Daoy (cell line): Measurements from ENCODE around the gene TARS1. TPM values are rescaled to one million over a fixed set of nuclear protein-coding genes. Genes with fewer than 3 reads are reported as not detected.

Source experiments
- DNase-seq: peaks from one replicate; pipeline ENCODE4 v3.0.0-alpha.2; 2015; ENCODE audit warnings: low read depth
- total RNA-seq: library from RNA; depleted of rRNA; stranded (reverse); fragments of >200 nt; shearing (Covaris generic); gene quantifications from 2 replicates; pipeline ENCODE4 v1.2.3, GENCODE V29; 2014

Gene TARS1
- total RNA-seq, 1 experiment from 2014 or later = 308 TPM

- DNase-seq = no peak
Measured at GRCh38 chr5:33439905-33440481, 772 bp upstream of the TARS1 start.

DNA sequence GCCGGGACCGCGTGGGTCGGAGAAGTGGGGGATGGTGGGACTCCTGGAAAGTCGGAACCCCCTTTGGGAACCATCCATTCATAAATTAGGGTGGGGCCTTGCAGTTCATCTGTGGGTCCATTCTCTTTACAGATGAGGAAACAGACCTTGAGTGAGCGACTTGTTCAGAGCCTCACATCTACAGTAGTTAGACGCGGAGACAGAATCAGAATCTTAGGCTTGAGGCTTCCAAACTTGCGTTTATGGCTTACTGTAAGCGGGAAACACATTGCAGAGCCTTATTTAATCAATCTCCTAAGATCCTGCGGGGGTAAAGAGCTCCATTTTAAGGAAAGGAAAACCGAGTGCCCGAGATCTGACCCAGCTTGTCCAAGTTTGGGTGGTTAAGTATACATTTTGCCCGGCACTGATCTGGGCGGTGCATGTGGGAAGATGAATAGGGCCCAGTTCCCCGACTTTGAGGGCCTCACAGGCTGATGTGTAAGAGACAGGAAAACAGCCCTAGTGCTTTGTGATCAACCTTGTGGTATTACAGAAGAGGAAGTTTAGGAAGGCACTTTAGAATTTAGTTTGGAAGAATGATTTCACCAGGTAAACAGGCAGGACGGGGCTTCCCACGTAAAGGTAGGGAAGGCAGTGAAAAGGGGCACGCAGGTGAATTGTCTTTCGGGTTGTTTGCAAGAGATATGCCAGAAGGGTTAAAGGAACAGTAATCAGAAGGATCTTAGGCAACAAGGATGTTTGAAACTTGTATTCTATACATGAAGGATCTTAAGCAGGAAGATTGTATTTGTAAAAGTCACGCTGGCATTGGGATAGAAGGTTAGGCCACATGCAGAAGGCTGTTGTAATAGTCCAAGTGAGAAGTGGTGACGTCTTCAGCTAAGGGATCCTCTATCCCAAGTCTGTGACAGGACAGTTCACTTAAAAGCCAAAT is 744 bp downstream of the TARS1 start:
- DNase-seq = peak; percentile 32

- DNase-seq = no peak
Measured at GRCh38 chr5:33444542-33444941, 3.8 kb downstream of the TARS1 start.

DNA sequence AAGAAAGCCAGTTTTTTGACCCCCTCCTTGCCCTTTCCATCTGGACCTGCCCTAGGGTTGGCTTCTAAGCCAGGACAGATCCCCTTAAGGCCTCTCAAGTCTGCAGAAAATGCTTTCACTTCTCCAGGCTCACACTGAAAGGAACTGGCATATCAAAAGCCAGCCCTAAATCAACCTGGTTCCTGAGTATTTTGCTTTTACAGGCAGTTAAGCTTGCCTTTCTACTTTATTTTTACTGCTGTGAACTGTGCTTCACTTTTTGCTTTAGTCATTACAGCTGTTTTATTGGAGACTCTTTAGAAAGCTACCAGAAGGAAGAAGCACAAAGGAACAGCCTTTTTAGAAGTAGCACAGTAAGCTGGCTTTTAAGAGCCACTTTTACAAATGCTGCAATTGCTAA is 5.0 kb downstream of the TARS1 start:
- DNase-seq = no peak

GRCh38 chr5:33448118-33448517 is 7.4 kb downstream of the TARS1 start:
- DNase-seq = no peak

- no peak for DNase-seq
Measured at GRCh38 chr5:33457126-33457525, 16.4 kb downstream of the TARS1 start.

- no peak for DNase-seq
Measured at GRCh38 chr5:33457817-33458216, 17.1 kb downstream of the TARS1 start.

DNA sequence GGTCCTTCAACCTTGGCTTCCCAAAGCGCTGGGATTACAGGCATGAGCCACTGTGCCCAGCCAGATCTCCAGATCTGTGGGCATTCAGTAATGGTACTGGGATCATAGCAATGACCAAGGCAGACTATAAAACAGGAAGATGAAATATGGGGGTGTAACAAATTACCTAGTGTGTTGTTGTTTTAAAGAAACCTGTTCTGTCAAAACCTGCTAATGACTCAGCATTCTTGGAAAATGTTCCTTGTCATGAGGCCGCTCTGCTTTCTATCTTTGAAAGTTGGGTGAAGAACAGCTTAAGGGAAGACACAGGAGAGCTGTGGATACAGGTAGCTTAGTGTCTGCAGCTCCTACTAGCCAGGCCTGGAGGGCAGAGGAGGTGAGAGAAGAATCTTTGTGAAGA is 19.4 kb downstream of the TARS1 start:
- DNase-seq = no peak

DNA sequence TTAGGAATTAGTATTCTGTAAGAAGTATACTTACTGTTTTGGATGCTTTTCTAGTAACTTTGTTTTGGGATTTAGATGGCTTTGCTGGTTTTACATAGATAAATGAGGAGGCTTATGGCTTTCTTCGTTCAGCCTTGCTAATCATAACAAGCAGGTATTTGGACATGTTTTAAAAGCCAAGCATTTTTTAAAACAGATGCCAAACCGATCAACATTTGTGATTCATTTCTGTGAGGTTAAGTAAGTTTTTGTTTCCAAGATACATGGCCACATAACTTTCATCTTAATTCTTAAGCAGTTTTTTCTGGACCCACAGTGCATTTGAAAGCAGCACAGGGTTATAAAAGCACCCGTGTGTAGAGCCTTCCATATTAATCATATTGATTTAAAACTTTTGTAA is 21.7 kb downstream of the TARS1 start:
- no peak for DNase-seq

GRCh38 chr5:33465120-33465519 is 24.4 kb downstream of the TARS1 start:
- DNase-seq = no peak

GRCh38 chr5:33468775-33469435 is 28.1 kb downstream of the TARS1 start:
- no peak for DNase-seq

GRCh38 chr5:33470544-33470943 is 29.8 kb downstream of the TARS1 start:
- DNase-seq = peak; percentile 24

DNA sequence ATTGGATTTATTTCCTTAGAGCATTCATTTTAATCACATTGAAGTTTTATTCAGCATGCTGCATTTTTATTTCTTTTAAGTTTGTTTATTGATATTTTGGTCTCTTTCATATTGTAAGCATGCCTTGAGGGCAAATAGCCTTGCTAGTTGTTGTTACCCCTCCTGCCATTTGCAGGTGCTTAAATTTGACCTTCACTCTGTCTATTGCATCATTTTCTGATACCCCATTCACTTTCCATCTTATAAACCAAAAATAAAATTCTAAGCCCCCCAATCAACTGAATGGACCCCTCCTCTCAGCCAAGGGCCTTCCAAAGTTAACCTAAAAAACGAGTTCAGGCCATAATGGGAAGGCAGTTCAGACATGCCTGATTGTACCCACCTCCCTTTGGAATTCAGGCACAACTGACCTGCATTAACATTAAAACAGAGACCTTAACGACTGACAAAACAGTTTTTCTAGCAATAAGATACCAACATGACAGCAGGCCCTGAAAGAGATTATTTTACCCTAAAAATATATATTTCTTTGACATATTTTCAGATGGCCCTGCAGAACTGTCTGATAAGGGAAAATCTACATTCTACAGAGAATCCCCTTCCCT is 32.1 kb downstream of the TARS1 start:
- DNase-seq = no peak

GRCh38 chr5:33474004-33474403 is 33.2 kb downstream of the TARS1 start:
- DNase-seq = no peak

DNA sequence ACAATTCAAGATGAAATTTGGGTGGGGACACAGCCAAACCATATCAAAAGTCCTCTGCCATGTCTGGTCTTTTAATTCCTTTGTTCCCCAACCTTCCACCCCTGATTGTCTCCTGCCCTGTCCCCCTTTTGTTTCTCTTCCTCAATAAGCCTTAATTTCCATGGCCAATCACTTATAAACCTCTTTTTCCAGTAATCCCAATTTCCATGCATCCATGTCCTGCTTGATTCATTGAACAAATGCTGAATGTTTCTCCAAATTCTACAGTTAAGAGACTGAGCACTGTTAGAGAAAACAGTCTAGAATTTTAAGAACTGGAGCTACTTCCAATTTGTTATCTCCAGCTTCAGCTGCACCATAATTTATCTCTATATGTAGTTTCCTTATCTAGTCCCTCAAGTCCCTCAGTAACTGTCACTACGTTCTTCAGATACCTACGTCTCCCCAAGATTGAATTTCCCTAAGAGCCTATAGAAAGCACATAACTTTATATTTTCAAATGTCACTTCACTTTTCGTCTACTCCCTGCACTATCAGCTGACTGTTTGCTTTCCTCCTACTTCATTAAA is 34.2 kb downstream of the TARS1 start:
- DNase-seq = no peak

GRCh38 chr5:33475706-33476105 is 34.9 kb downstream of the TARS1 start:
- DNase-seq = no peak

DNA sequence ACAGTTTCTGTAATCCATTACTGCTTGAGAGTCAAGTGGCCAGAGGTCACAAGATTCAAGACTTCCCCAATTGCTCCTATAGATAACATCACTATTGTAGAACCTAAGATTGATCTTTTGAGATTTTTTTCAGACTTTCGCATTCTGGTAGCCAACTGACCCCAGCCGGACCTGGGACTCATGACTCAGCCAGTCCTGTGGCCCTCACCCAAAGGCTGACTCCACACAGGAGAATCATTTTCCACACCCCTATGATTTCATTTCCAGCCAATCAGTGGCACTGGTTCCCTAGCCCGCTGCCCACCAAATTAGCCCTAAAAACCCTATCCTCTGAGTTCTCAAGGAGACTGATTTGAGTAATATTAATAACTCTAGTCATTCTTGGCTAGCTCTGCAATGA is 36.2 kb downstream of the TARS1 start:
- no peak for DNase-seq

- DNase-seq = no peak
Measured at GRCh38 chr5:33477816-33478215, 37.1 kb downstream of the TARS1 start.

- no peak for DNase-seq
Measured at GRCh38 chr5:33479311-33479710, 38.5 kb downstream of the TARS1 start.

GRCh38 chr5:33480876-33481275 is 40.1 kb downstream of the TARS1 start:
- no peak for DNase-seq

DNA sequence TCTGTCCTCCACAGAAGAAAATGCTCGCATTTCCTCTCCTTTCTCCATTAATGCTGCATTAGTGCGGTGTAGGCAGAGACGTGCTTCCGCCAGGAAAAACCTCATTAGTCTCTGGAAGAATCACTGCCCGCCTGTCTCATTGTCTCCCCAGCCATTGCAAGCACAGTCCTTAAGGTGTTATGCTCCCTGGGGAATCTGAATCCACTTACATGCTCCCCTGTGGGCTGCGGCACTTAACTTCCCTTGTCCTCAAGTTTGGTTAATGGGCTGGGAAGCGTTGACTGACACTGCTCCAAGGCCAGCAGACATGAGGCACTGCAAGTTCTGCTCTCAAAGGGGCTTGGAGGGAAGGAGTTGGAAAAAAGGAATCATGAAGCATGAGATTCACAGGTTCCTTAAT is 41.6 kb downstream of the TARS1 start:
- no peak for DNase-seq

DNA sequence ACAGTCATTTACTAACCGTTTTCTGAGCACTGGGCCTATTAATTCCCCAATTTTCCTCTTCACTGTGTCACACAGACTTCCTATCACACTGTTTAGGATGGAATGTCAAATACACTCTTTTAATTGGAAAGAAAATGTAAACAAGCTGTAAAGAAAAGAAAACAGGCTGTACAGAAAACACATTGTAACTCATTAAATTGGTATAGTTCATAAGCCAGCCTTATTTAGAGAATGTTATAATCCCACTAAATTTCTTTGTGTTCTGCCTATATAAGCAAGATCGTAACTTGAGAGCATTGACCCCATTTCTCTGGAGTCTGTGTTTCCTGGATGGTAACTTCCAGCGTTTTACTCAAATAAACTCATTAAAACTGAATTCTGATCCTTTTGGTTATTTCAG is 46.5 kb downstream of the TARS1 start:
- DNase-seq = no peak
